ENCODE results near the gene PLA2G6. TPM values are rescaled to one million over a fixed set of nuclear protein-coding genes. Genes with fewer than 3 reads are reported as not detected.

Gene PLA2G6
- total RNA-seq, 1 donor from 2014 or later = 13.5 TPM

GRCh38 chr22:38223289-38223960 is 41.8 kb upstream of the PLA2G6 start:
- H3K4me3 ChIP-seq (ENCODE audit: low read depth, low read length) = no peak overlapping the region
- peak; percentile 67 for DNase-seq (ENCODE audit: low read depth)
- peak; percentile 41 for TF ChIP-seq CTCF (conservative IDR thresholded peaks at IDR 0.05; ENCODE audit: low read depth, low read length)

- no peak for TF ChIP-seq CTCF (conservative IDR thresholded peaks at IDR 0.05; ENCODE audit: low read depth, low read length)
- no peak for DNase-seq (ENCODE audit: low read depth)
- no peak overlapping the region for H3K4me3 ChIP-seq (ENCODE audit: low read depth, low read length)
These were observed 41.1 kb upstream of the PLA2G6 start for GRCh38 chr22:38222797-38223119.

- DNase-seq (ENCODE audit: low read depth) = no peak
- no peak for TF ChIP-seq CTCF (conservative IDR thresholded peaks at IDR 0.05; ENCODE audit: low read depth, low read length)
- no peak overlapping the region for H3K4me3 ChIP-seq (ENCODE audit: low read depth, low read length)
These were observed 40.5 kb upstream of the PLA2G6 start for GRCh38 chr22:38221908-38222796.

- TF ChIP-seq CTCF (conservative IDR thresholded peaks at IDR 0.05; ENCODE audit: low read depth, low read length) = no peak
- no peak for DNase-seq (ENCODE audit: low read depth)
- H3K4me3 ChIP-seq (ENCODE audit: low read depth, low read length) = no peak overlapping the region
These were observed 39.8 kb upstream of the PLA2G6 start for GRCh38 chr22:38221407-38221806.

- no peak for TF ChIP-seq CTCF (conservative IDR thresholded peaks at IDR 0.05; ENCODE audit: low read depth, low read length)
- DNase-seq (ENCODE audit: low read depth) = no peak
- no peak overlapping the region for H3K4me3 ChIP-seq (ENCODE audit: low read depth, low read length)
These were observed 39.2 kb upstream of the PLA2G6 start for GRCh38 chr22:38220653-38221386.

- no peak for TF ChIP-seq CTCF (conservative IDR thresholded peaks at IDR 0.05; ENCODE audit: low read depth, low read length)
- no peak overlapping the region for H3K4me3 ChIP-seq (ENCODE audit: low read depth, low read length)
- DNase-seq (ENCODE audit: low read depth) = no peak
These were observed 38.5 kb upstream of the PLA2G6 start for GRCh38 chr22:38220163-38220562.
